HCT116 (cell line): Measurements from ENCODE around the gene ZNF516. TPM values are rescaled to one million over a fixed set of nuclear protein-coding genes. Genes with fewer than 3 reads are reported as not detected.

Experiments
- ATAC-seq: fragments of 200-7000 bp; cut with Tn5 transposase; 2 replicates; pipeline ENCODE4 v1.9.1; 2020; ENCODE audit warnings: mild to moderate bottlenecking, moderate library complexity
- BruUV-seq: library from RNA; stranded (reverse); fragments of 400-500 nt; replicated peaks from 2 replicates; lab custom pipeline; 2021; lab: Mats Ljungman, UMichigan
- CTCF ChIA-PET: fragments of 300-600 bp; sonication (Branson Sonifier 250); formaldehyde crosslinking; loops from one replicate; lab custom pipeline; 2021; ENCODE audit warnings: antibody characterized with exemption; lab: Charles Lee
- POLR2A ChIA-PET: fragments of 300-600, 350-600 bp; sonication (Branson Sonifier 250); formaldehyde crosslinking; loops from one replicate; lab custom pipeline; 2021; ENCODE audit warnings: antibody characterized with exemption; lab: Charles Lee
- RAD21 ChIA-PET, 2 experiments: fragments of 300-600 bp; sonication (Branson Sonifier 250); formaldehyde crosslinking; loops; one replicate each; lab custom pipeline; 2023; ENCODE audit warnings: low total read pairs in 2 of 2; ENCODE audit not compliant: uncharacterized antibody in 2 of 2, unreplicated experiment in 2 of 2, low non-redundant PET in 1 of 2; lab: Charles Lee
- DNase-seq: peaks from one replicate; pipeline ENCODE4 v3.0.0-alpha.2; 2010; ENCODE audit warnings: low read depth, low spot score
- H2AFZ ChIP-seq: fragments of 200-600 bp; shearing (Covaris generic), sonication (generic); 2 replicates; pipeline ENCODE4 v1.6.1; 2017; ENCODE audit warnings: low read depth, mixed run types, mixed read lengths, antibody characterized with exemption, low read length; ENCODE audit not compliant: poor library complexity, severe bottlenecking
- H3K27ac ChIP-seq: 2 replicates; pipeline ENCODE4 v1.5.1; 2012; ENCODE audit warnings: low read depth, low read length
- H3K27me3 ChIP-seq: fragments of 200-600 bp; sonication (generic); 2 replicates; pipeline ENCODE4 v1.6.1; 2016; ENCODE audit warnings: mixed run types, low read length, mixed read lengths; ENCODE audit not compliant: insufficient read depth
- H3K36me3 ChIP-seq, 2 experiments: fragments of 200-500 bp in 1 of 2; fragments of 200-600 bp in 1 of 2; sonication (Bioruptor generic) in 1 of 2; sonication (generic) in 1 of 2; 2 replicates each; pipeline versions ENCODE4 v1.5.1 to v1.6.1; 2014 to 2016; ENCODE audit warnings: low read length in 2 of 2, inconsistent platforms in 1 of 2, mixed read lengths in 1 of 2, mixed run types in 1 of 2; ENCODE audit not compliant: insufficient read depth in 2 of 2, control insufficient read depth in 1 of 2
- H3K4me1 ChIP-seq, 2 experiments: fragments of 200-600 bp in 1 of 2; sonication (generic) in 1 of 2; 2 replicates each; pipeline versions ENCODE4 v1.5.1 to v1.6.1; 2012 to 2017; ENCODE audit warnings: low read length in 2 of 2, inconsistent platforms in 1 of 2, mild to moderate bottlenecking in 1 of 2, mixed read lengths in 1 of 2, mixed run types in 1 of 2, moderate library complexity in 1 of 2; ENCODE audit not compliant: insufficient read depth in 2 of 2, control insufficient read depth in 1 of 2
- H3K4me2 ChIP-seq: fragments of 200-600 bp; sonication (generic); 2 replicates; pipeline ENCODE4 v1.6.1; 2017; ENCODE audit warnings: mixed run types, low read length, mixed read lengths
- H3K4me3 ChIP-seq, 2 experiments: fragments of 200-600 bp in 1 of 2; sonication (generic) in 1 of 2; replicated peaks in 1 of 2; 2 replicates each; pipeline ENCODE4 v1.5.1; 2011 to 2016; ENCODE audit warnings: low read length in 2 of 2, control low read depth in 1 of 2, low read depth in 1 of 2, mild to moderate bottlenecking in 1 of 2, mixed read lengths in 1 of 2, mixed run types in 1 of 2
- H3K79me2 ChIP-seq: fragments of 200-600 bp; sonication (generic); 2 replicates; pipeline ENCODE4 v1.6.1; 2017; ENCODE audit warnings: mild to moderate bottlenecking, mixed run types, low read length, moderate library complexity, mixed read lengths; ENCODE audit not compliant: insufficient read depth
- H3K9ac ChIP-seq: fragments of 200-600 bp; sonication (generic); 2 replicates; pipeline ENCODE4 v1.6.1; 2016; ENCODE audit warnings: low read length, mixed read lengths
- H3K9me2 ChIP-seq: fragments of 200-600 bp; sonication (generic), shearing (Covaris generic); 2 replicates; pipeline ENCODE4 v1.6.1; 2017; ENCODE audit warnings: mixed run types, mild to moderate bottlenecking, moderate library complexity; ENCODE audit not compliant: insufficient read depth
- H3K9me3 ChIP-seq, 2 experiments: fragments of 200-500 bp in 1 of 2; fragments of 200-600 bp in 1 of 2; sonication (Bioruptor generic) in 1 of 2; sonication (generic) in 1 of 2; 2 replicates each; pipeline ENCODE4 v1.6.1; 2014 to 2017; ENCODE audit warnings: low read length in 2 of 2, mixed read lengths in 2 of 2, inconsistent platforms in 1 of 2, low read depth in 1 of 2, mild to moderate bottlenecking in 1 of 2, mixed run types in 1 of 2, moderate library complexity in 1 of 2; ENCODE audit not compliant: control insufficient read depth in 1 of 2, insufficient read depth in 1 of 2
- H4K20me1 ChIP-seq: fragments of 200-600 bp; sonication (generic), shearing (Covaris generic); 2 replicates; pipeline ENCODE4 v1.6.1; 2017; ENCODE audit warnings: mixed run types, mild to moderate bottlenecking, moderate library complexity; ENCODE audit not compliant: insufficient read depth
- CBX3 ChIP-seq: IDR thresholded peaks from 2 replicates; pipeline ENCODE4 v1.6.1; 2012; ENCODE audit warnings: low read depth
- CEBPB ChIP-seq: IDR thresholded peaks from 2 replicates; pipeline ENCODE4 v1.6.1; 2012; ENCODE audit warnings: low read depth
- EGR1 ChIP-seq: IDR thresholded peaks from 2 replicates; pipeline ENCODE4 v1.6.1; 2012; ENCODE audit warnings: low read depth
- ELF1 ChIP-seq: IDR thresholded peaks from 2 replicates; pipeline ENCODE4 v1.6.1; 2012; ENCODE audit warnings: low read depth, borderline replicate concordance
- EZH2 ChIP-seq: fragments of 200-600 bp; sonication (generic); IDR thresholded peaks from 2 replicates; pipeline ENCODE4 v1.6.1; 2017; ENCODE audit warnings: antibody characterized with exemption, mixed run types
- FOSL1 ChIP-seq: IDR thresholded peaks from 2 replicates; pipeline ENCODE4 v1.6.1; 2012; ENCODE audit warnings: low read depth
- JUND ChIP-seq: IDR thresholded peaks from 2 replicates; pipeline ENCODE4 v1.6.1; 2012
- MAX ChIP-seq: IDR thresholded peaks from 2 replicates; pipeline ENCODE4 v1.6.1; 2012
- POLR2A ChIP-seq: IDR thresholded peaks from 2 replicates; pipeline ENCODE4 v1.7.0; 2011; ENCODE audit warnings: borderline replicate concordance; ENCODE audit not compliant: insufficient read depth, insufficient read length; ENCODE audit errors: extremely low read depth
- POLR2AphosphoS5 ChIP-seq: IDR thresholded peaks from 2 replicates; pipeline ENCODE4 v1.6.1; 2011; ENCODE audit warnings: mild to moderate bottlenecking, low read depth, low read length, moderate library complexity
- SIN3A ChIP-seq: IDR thresholded peaks from 2 replicates; pipeline ENCODE4 v1.6.1; 2012; ENCODE audit warnings: low read depth
- SP1 ChIP-seq: IDR thresholded peaks from 2 replicates; pipeline ENCODE4 v1.6.1; 2012; ENCODE audit warnings: low read depth
- SRF ChIP-seq: IDR thresholded peaks from 2 replicates; pipeline ENCODE4 v1.6.1; 2012; ENCODE audit warnings: low read depth
- TCF7L2 ChIP-seq: IDR thresholded peaks from 2 replicates; pipeline ENCODE4 v1.7.0; 2011; ENCODE audit warnings: borderline replicate concordance, inconsistent platforms; ENCODE audit not compliant: insufficient read depth, insufficient read length; ENCODE audit errors: extremely low read depth
- YY1 ChIP-seq: IDR thresholded peaks from 2 replicates; pipeline ENCODE4 v1.6.1; 2011; ENCODE audit warnings: low read length, low read depth, moderate library complexity, mild to moderate bottlenecking; ENCODE audit not compliant: insufficient replicate concordance; ENCODE audit errors: extremely low read depth
- ZBTB33 ChIP-seq: IDR thresholded peaks from 2 replicates; pipeline ENCODE4 v1.6.1; 2011; ENCODE audit warnings: mild to moderate bottlenecking, low read length, moderate library complexity; ENCODE audit not compliant: insufficient replicate concordance; ENCODE audit errors: extremely low read depth
- ZFX ChIP-seq: fragments of 450-650 bp; IDR thresholded peaks from 2 replicates; pipeline ENCODE4 v1.6.1; 2017
- ZNF274 ChIP-seq: fragments of 200-500 bp; sonication (Bioruptor generic); IDR thresholded peaks from 2 replicates; pipeline ENCODE4 v1.6.1; 2014; ENCODE audit warnings: mild to moderate bottlenecking, low read depth, low read length, inconsistent platforms
- intact Hi-C: fragments of 100-400 bp; cut with micrococcal nuclease; formaldehyde crosslinking; loops from 2 replicates; pipeline ENCODE4 v1.10.0; 2022
- total RNA-seq: library from RNA; stranded (reverse); gene quantifications from one replicate; pipeline ENCODE4 v1.2.1, GENCODE V29; 2021; ENCODE audit not compliant: unreplicated experiment
- TF ChIP-seq, protein P1 (sequence below), 3 experiments: fragments of 200-600 bp in 1 of 3; sonication (generic) in 1 of 3; IDR thresholded peaks in 2 of 3; conservative IDR thresholded peaks in 1 of 3; 2 replicates each; pipeline ENCODE4 v1.5.1; 2012 to 2017; ENCODE audit warnings: low read depth in 2 of 3, low read length in 2 of 3, antibody characterized with exemption in 1 of 3, borderline replicate concordance in 1 of 3, control low read depth in 1 of 3, mild to moderate bottlenecking in 1 of 3, mixed read lengths in 1 of 3, mixed run types in 1 of 3, moderate library complexity in 1 of 3; ENCODE audit not compliant: insufficient read depth in 1 of 3
- TF ChIP-seq, protein P2 (sequence below): IDR thresholded peaks from 2 replicates; pipeline ENCODE4 v1.6.1; 2012; ENCODE audit warnings: low read depth

Gene ZNF516
- total RNA-seq, 1 experiment from 2014 or later = 32.0 TPM

DNA sequence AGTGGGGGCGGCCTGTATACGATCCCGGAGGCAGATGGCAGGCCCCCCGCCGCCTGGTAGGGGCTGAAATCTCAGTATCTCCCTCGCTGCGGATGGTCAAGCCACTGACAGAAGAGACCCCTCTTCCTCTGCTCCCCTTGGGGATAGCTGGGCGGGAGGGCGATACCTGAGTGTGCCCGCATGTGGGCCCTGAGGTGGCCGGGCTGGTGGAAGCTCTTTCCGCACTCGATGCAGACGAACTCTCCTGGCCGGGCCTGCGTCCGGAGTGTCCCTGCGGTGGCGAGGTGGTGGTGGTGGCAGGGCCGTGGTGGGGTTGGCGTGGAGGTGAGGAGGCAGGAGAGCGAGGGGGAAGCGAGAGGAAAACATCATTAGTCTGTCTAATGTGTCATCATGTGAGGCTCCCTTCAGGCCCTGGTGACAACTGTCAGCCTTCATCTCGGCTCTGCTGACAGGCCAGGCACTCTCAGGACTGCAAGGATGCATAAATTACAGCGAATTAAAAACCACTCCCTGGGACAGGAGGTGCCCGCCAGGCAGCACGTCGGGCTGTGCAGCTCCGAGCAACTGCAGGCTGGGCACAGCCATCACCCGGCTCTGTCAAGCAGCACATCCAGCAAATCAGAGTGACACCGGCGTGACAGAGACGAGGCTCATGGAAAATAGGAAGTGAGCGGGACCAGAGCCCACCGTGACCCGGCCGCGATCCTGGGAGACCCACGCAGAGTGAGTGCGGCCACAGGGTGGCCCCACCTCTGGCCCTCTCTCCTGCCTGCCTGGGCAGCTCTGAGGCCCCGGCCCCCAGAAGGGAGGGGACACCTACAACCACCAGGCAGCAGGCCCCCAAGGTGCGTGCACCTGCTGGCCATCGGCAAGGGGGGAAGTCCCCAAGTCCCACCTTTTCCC, 123.5 kb downstream of the ZNF516 start:
- Histone ChIP-seq H3K27ac (no peak overlapping the region), H3K4me3 (no peak overlapping the region), H3K4me2 (no peak overlapping the region), H3K36me3 (no peaks in the 10 kb centered on the region; a peak in 1 of 4 replicates), H3K27me3 (no peaks in the 10 kb centered on the region), H2AFZ (no peak overlapping the region), H3K9me2 (no peaks in the 10 kb centered on the region), H3K9me3 (no peaks in the 10 kb centered on the region), H3K4me1 (peaks cover 0 to 4% of the 10 kb centered on the region in 2 experiments; a peak in 1 of 4 replicates), H3K9ac (no peak overlapping the region), H3K79me2 (no peaks in the 10 kb centered on the region), H4K20me1 (no peaks in the 10 kb centered on the region)
- no peak for ATAC-seq
- intact Hi-C loops = no loop called here
- DNase-seq = no peak
- CTCF ChIA-PET = interaction anchor here (1.5 kb wide), 1 partner anchor 9 kb away, joined by 5 read pairs; no protein-coding TSS in a partner anchor
- RAD21 ChIA-PET = no interaction called here
- no TSS peak for BruUV-seq
- POLR2A ChIA-PET = no interaction called here
- TF ChIP-seq ZNF274 (no peak), POLR2A (no peak), ZBTB33 (no peak), POLR2AphosphoS5 (no peak), SP1 (no peak), SRF (no peak), SIN3A (no peak), JUND (no peak), ZFX (no peak), FOSL1 (no peak), CEBPB (no peak), EZH2 (no peak), YY1 (no peak), ELF1 (no peak), TCF7L2 (no peak), MAX (no peak), CBX3 (no peak), EGR1 (no peak)
- TF ChIP-seq, protein P1, sequence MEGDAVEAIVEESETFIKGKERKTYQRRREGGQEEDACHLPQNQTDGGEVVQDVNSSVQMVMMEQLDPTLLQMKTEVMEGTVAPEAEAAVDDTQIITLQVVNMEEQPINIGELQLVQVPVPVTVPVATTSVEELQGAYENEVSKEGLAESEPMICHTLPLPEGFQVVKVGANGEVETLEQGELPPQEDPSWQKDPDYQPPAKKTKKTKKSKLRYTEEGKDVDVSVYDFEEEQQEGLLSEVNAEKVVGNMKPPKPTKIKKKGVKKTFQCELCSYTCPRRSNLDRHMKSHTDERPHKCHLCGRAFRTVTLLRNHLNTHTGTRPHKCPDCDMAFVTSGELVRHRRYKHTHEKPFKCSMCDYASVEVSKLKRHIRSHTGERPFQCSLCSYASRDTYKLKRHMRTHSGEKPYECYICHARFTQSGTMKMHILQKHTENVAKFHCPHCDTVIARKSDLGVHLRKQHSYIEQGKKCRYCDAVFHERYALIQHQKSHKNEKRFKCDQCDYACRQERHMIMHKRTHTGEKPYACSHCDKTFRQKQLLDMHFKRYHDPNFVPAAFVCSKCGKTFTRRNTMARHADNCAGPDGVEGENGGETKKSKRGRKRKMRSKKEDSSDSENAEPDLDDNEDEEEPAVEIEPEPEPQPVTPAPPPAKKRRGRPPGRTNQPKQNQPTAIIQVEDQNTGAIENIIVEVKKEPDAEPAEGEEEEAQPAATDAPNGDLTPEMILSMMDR (IDR thresholded peaks at IDR 0.05 in 2 of 3, conservative IDR thresholded peaks at IDR 0.05 in 1 of 3; ENCODE audit: borderline replicate concordance in 1 of 3, insufficient read depth in 1 of 3, low read depth in 2 of 3, low read length in 2 of 3) = no peak
- TF ChIP-seq, protein P2, sequence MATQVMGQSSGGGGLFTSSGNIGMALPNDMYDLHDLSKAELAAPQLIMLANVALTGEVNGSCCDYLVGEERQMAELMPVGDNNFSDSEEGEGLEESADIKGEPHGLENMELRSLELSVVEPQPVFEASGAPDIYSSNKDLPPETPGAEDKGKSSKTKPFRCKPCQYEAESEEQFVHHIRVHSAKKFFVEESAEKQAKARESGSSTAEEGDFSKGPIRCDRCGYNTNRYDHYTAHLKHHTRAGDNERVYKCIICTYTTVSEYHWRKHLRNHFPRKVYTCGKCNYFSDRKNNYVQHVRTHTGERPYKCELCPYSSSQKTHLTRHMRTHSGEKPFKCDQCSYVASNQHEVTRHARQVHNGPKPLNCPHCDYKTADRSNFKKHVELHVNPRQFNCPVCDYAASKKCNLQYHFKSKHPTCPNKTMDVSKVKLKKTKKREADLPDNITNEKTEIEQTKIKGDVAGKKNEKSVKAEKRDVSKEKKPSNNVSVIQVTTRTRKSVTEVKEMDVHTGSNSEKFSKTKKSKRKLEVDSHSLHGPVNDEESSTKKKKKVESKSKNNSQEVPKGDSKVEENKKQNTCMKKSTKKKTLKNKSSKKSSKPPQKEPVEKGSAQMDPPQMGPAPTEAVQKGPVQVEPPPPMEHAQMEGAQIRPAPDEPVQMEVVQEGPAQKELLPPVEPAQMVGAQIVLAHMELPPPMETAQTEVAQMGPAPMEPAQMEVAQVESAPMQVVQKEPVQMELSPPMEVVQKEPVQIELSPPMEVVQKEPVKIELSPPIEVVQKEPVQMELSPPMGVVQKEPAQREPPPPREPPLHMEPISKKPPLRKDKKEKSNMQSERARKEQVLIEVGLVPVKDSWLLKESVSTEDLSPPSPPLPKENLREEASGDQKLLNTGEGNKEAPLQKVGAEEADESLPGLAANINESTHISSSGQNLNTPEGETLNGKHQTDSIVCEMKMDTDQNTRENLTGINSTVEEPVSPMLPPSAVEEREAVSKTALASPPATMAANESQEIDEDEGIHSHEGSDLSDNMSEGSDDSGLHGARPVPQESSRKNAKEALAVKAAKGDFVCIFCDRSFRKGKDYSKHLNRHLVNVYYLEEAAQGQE = no peak
